Hepatocyte (in vitro differentiated cells): ENCODE measurements around the gene IDE. TPM values are rescaled to one million over a fixed set of nuclear protein-coding genes. Genes with fewer than 3 reads are reported as not detected.

Experiments used
- DNase-seq: peaks from one replicate; pipeline ENCODE4 v3.0.0-alpha.2; 2016; ENCODE audit warnings: low spot score
- H2AFZ ChIP-seq: fragments of 200-600 bp; sonication (generic); 2 replicates; pipeline ENCODE4 v1.6.0; 2016; ENCODE audit warnings: antibody characterized with exemption, mild to moderate bottlenecking
- H3K27ac ChIP-seq: fragments of 200-600 bp; sonication (generic); 2 replicates; pipeline ENCODE4 v1.5.1; 2016; ENCODE audit warnings: mild to moderate bottlenecking
- H3K27me3 ChIP-seq: fragments of 200-600 bp; sonication (generic); 2 replicates; pipeline ENCODE4 v1.6.1; 2016
- H3K36me3 ChIP-seq: fragments of 200-600 bp; sonication (generic); replicated peaks from 2 replicates; pipeline ENCODE4 v1.5.1; 2016; ENCODE audit warnings: low read depth; ENCODE audit not compliant: insufficient read depth
- H3K4me1 ChIP-seq: fragments of 200-600 bp; sonication (generic); 2 replicates; pipeline ENCODE4 v1.5.1; 2016; ENCODE audit warnings: mild to moderate bottlenecking, moderate library complexity; ENCODE audit not compliant: insufficient read depth
- H3K4me2 ChIP-seq: fragments of 200-600 bp; sonication (generic); 2 replicates; pipeline ENCODE4 v1.6.0; 2016
- H3K4me3 ChIP-seq: fragments of 200-600 bp; sonication (generic); 2 replicates; pipeline ENCODE4 v1.5.1; 2016; ENCODE audit warnings: mild to moderate bottlenecking
- H3K79me2 ChIP-seq: fragments of 200-600 bp; sonication (generic); 2 replicates; pipeline ENCODE4 v1.6.0; 2017; ENCODE audit warnings: mild to moderate bottlenecking
- H3K9me2 ChIP-seq: fragments of 200-600 bp; sonication (generic); replicated peaks from 2 replicates; pipeline ENCODE4 v1.6.0; 2017; ENCODE audit warnings: mild to moderate bottlenecking; ENCODE audit not compliant: insufficient read depth
- H3K9me3 ChIP-seq: fragments of 200-600 bp; sonication (generic); 2 replicates; pipeline ENCODE4 v1.5.1; 2016; ENCODE audit warnings: low read depth, mild to moderate bottlenecking
- H4K20me1 ChIP-seq: fragments of 200-600 bp; sonication (generic); 2 replicates; pipeline ENCODE4 v1.6.0; 2016; ENCODE audit warnings: mild to moderate bottlenecking; ENCODE audit not compliant: insufficient read depth, poor library complexity, severe bottlenecking
- CTCF ChIP-seq: fragments of 200-600 bp; sonication (generic); IDR thresholded peaks from 2 replicates; pipeline ENCODE4 v1.5.1; 2016; ENCODE audit warnings: antibody characterized with exemption, mild to moderate bottlenecking; ENCODE audit not compliant: poor library complexity
- EZH2 ChIP-seq: fragments of 200-600 bp; sonication (generic); IDR thresholded peaks from 2 replicates; pipeline ENCODE4 v1.6.1; 2016; ENCODE audit warnings: antibody characterized with exemption, mild to moderate bottlenecking, borderline replicate concordance
- EZH2phosphoT487 ChIP-seq: fragments of 200-600 bp; sonication (generic); IDR thresholded peaks from one replicate; pipeline ENCODE4 v1.6.1; 2018; ENCODE audit warnings: antibody characterized with exemption, mild to moderate bottlenecking, low read depth, moderate library complexity; ENCODE audit not compliant: unreplicated experiment, severe bottlenecking
- WGBS: methylation state at CpG from one replicate; pipeline ENCODE4 v1.1.6; 2016; ENCODE audit warnings: low lambda C conversion rate; ENCODE audit errors: missing lambda C conversion rate; 5-methylcytosine and 5-hydroxymethylcytosine counted together
- polyA plus RNA-seq: library from polyadenylated mRNA; unstranded; fragments of >200 nt; fragmentation: Nextera tagmentation; extraction: Ambion mirVana; gene quantifications from 2 replicates; pipeline ENCODE4 v1.2.1, GENCODE V29; 2016
- total RNA-seq: library from RNA; depleted of rRNA; stranded (reverse); fragments of >200 nt; gene quantifications from 2 replicates; pipeline ENCODE4 v1.2.3, GENCODE V29; 2014

IDE gene
- total and polyA plus RNA-seq, 2 experiments from 2014 or later = 16.6 to 39.7 TPM

GRCh38 chr10:92569071-92569470 is 4.8 kb downstream of the IDE start:
- no peaks in the 10 kb centered on the region for H3K27me3 ChIP-seq
- H3K36me3 ChIP-seq = no peaks in the 10 kb centered on the region
- TF ChIP-seq CTCF = no peak
- no peak for TF ChIP-seq EZH2phosphoT487
- no peak for TF ChIP-seq EZH2
- 86% methylated on average over 2 of the region's 2 CpGs for WGBS
- H3K4me2 ChIP-seq = no peak overlapping the region
- no peaks in the 10 kb centered on the region for H3K9me2 ChIP-seq
- no peak overlapping the region for H3K27ac ChIP-seq
- H3K9me3 ChIP-seq = no peaks in the 10 kb centered on the region
- H2AFZ ChIP-seq = no peak overlapping the region
- DNase-seq = no peak
- H3K79me2 ChIP-seq = peaks cover 91% of the 10 kb centered on the region
- peaks cover 4% of the 10 kb centered on the region for H4K20me1 ChIP-seq
- H3K4me3 ChIP-seq = no peak overlapping the region
- H3K4me1 ChIP-seq = peaks cover 8% of the 10 kb centered on the region

- peaks cover 4% of the 10 kb centered on the region for H4K20me1 ChIP-seq
- no peaks in the 10 kb centered on the region for H3K9me3 ChIP-seq
- no peaks in the 10 kb centered on the region for H3K36me3 ChIP-seq
- TF ChIP-seq EZH2phosphoT487 (no peak), CTCF (no peak), EZH2 (no peak)
- 69% methylated on average over 4 of the region's 4 CpGs for WGBS
- H3K27me3 ChIP-seq = no peaks in the 10 kb centered on the region
- H3K4me1 ChIP-seq = peaks cover 8% of the 10 kb centered on the region
- H3K4me2 ChIP-seq = no peak overlapping the region
- H3K79me2 ChIP-seq = peaks cover 91% of the 10 kb centered on the region
- H3K9me2 ChIP-seq = no peaks in the 10 kb centered on the region
- H3K4me3 ChIP-seq = no peak overlapping the region
- peak; percentile 9 for DNase-seq
- H2AFZ ChIP-seq = no peak overlapping the region
- H3K27ac ChIP-seq = no peak overlapping the region
Observed at GRCh38 chr10:92567952-92568600, 5.8 kb downstream of the IDE start.

- Histone ChIP-seq H3K27me3 (no peaks in the 10 kb centered on the region), H3K79me2 (peaks cover 69% of the 10 kb centered on the region), H3K9me3 (no peaks in the 10 kb centered on the region), H4K20me1 (no peaks in the 10 kb centered on the region), H3K4me3 (no peak overlapping the region), H2AFZ (no peak overlapping the region), H3K36me3 (no peaks in the 10 kb centered on the region), H3K9me2 (no peaks in the 10 kb centered on the region), H3K4me2 (no peak overlapping the region), H3K27ac (no peak overlapping the region), H3K4me1 (no peaks in the 10 kb centered on the region)
- TF ChIP-seq EZH2 (no peak), CTCF (no peak), EZH2phosphoT487 (no peak)
- no peak for DNase-seq
Observed at GRCh38 chr10:92562424-92562823, 11.5 kb downstream of the IDE start.

GRCh38 chr10:92559046-92559445 is 14.8 kb downstream of the IDE start:
- no peak for DNase-seq
- Histone ChIP-seq H3K27ac (no peak overlapping the region), H3K4me2 (no peak overlapping the region), H4K20me1 (no peaks in the 10 kb centered on the region), H3K36me3 (no peaks in the 10 kb centered on the region), H3K27me3 (no peaks in the 10 kb centered on the region), H3K4me3 (no peak overlapping the region), H3K79me2 (peaks cover 50% of the 10 kb centered on the region), H2AFZ (no peak overlapping the region), H3K9me3 (peaks cover 4% of the 10 kb centered on the region), H3K9me2 (no peaks in the 10 kb centered on the region), H3K4me1 (no peaks in the 10 kb centered on the region)
- WGBS = 95% methylated on average over 4 of the region's 4 CpGs
- no peak for TF ChIP-seq EZH2
- TF ChIP-seq EZH2phosphoT487 = no peak
- no peak for TF ChIP-seq CTCF
